Thyroid gland (tissue), 4 donors: ENCODE data around the gene SEMA3A. TPM values are rescaled to one million over a fixed set of nuclear protein-coding genes. Genes with fewer than 3 reads are reported as not detected.

Experiments used
- DNase-seq, 2 donors: peaks; one replicate each; pipeline ENCODE4 v3.0.0-alpha.2; 2019
- H3K27ac ChIP-seq, 3 donors: fragments of 200-600 bp; sonication (generic); 1 replicate in 2 of 3; 2 replicates in 1 of 3; pipeline ENCODE4 v1.5.1; 2016 to 2019; ENCODE audit warnings: mild to moderate bottlenecking in 1 of 3, moderate library complexity in 1 of 3
- H3K27me3 ChIP-seq: fragments of 200-600 bp; sonication (generic); one replicate; pipeline ENCODE4 v1.5.1; 2019
- H3K36me3 ChIP-seq, 2 donors: fragments of 200-600 bp; sonication (generic); one replicate each; pipeline ENCODE4 v1.5.1; 2016 to 2019
- H3K4me1 ChIP-seq, 2 donors: fragments of 200-600 bp; sonication (generic); one replicate each; pipeline ENCODE4 v1.5.1; 2017 to 2019
- H3K4me3 ChIP-seq, 3 donors: fragments of 200-600 bp; sonication (generic); replicated peaks in 1 of 3; 1 replicate in 2 of 3; 2 replicates in 1 of 3; pipeline ENCODE4 v1.5.1; 2016; ENCODE audit warnings: mild to moderate bottlenecking in 1 of 3
- H3K9me3 ChIP-seq: fragments of 200-600 bp; sonication (generic); one replicate; pipeline ENCODE4 v1.5.1; 2017
- CTCF ChIP-seq, 6 experiments: fragments of 200-600 bp in 3 of 6; fragments of 450-650 bp in 3 of 6; sonication (generic) in 3 of 6; IDR thresholded peaks; one replicate each; pipeline ENCODE4 v1.5.1; 2016 to 2019; ENCODE audit warnings: antibody characterized with exemption in 6 of 6, mild to moderate bottlenecking in 2 of 6, inconsistent platforms in 1 of 6, moderate library complexity in 1 of 6
- POLR2A ChIP-seq, 2 donors: fragments of 450-650 bp; IDR thresholded peaks; one replicate each; pipeline ENCODE4 v1.6.1; 2017; ENCODE audit warnings: antibody characterized with exemption in 2 of 2, mild to moderate bottlenecking in 2 of 2, moderate library complexity in 1 of 2
- WGBS, 2 donors: methylation state at CpG; one replicate each; pipeline ENCODE4 v1.1.5; 2017; 5-methylcytosine and 5-hydroxymethylcytosine counted together
- intact Hi-C: fragments of 100-400 bp; cut with DNase I; formaldehyde crosslinking; loops from one replicate; pipeline ENCODE4 v1.15.1; 2023
- total RNA-seq, 4 donors: library from RNA; depleted of rRNA; stranded (reverse); fragments of >200 nt; gene quantifications; one replicate each; pipeline ENCODE4 v1.2.3, GENCODE V29; 2016

SEMA3A gene
- total RNA-seq, 4 donors from 2014 or later = 6.5 to 18.0 (median 13.0) TPM

GRCh38 chr7:84232646-84233045, 38.1 kb upstream of the SEMA3A start:
- WGBS, 2 donors = 15 to 18% methylated on average over 1 of the region's 1 CpG
- intact Hi-C loops = no loop called here
- TF ChIP-seq POLR2A (IDR thresholded peaks at IDR 0.05) (no peak), CTCF (IDR thresholded peaks at IDR 0.05) (no peak)

GRCh38 chr7:84231157-84231556, 36.6 kb upstream of the SEMA3A start:
- H3K9me3 ChIP-seq = no peaks in the 10 kb centered on the region
- intact Hi-C loops = no loop called here
- H3K27ac ChIP-seq = no peak overlapping the region
- no peaks in the 10 kb centered on the region for H3K27me3 ChIP-seq
- TF ChIP-seq CTCF (IDR thresholded peaks at IDR 0.05) = no peak
- TF ChIP-seq POLR2A (IDR thresholded peaks at IDR 0.05) = no peak
- H3K4me3 ChIP-seq = no peak overlapping the region
- no peaks in the 10 kb centered on the region for H3K36me3 ChIP-seq
- DNase-seq = no peak
- H3K4me1 ChIP-seq = no peaks in the 10 kb centered on the region

More at GRCh38 chr7:84232646-84233045, 38.1 kb upstream of the SEMA3A start:
- Histone ChIP-seq H3K4me3 (no peak overlapping the region), H3K9me3 (no peaks in the 10 kb centered on the region), H3K36me3 (no peaks in the 10 kb centered on the region), H3K27me3 (no peaks in the 10 kb centered on the region), H3K27ac (no peak overlapping the region), H3K4me1 (no peaks in the 10 kb centered on the region)
- no peak for DNase-seq

GRCh38 chr7:84230491-84230890, 35.9 kb upstream of the SEMA3A start:
- WGBS, 2 donors = 95 to 96% methylated on average over 3 of the region's 3 CpGs
- H3K9me3 ChIP-seq = no peaks in the 10 kb centered on the region
- H3K36me3 ChIP-seq = no peaks in the 10 kb centered on the region
- H3K4me1 ChIP-seq = no peaks in the 10 kb centered on the region
- H3K27me3 ChIP-seq = no peaks in the 10 kb centered on the region
- TF ChIP-seq POLR2A (IDR thresholded peaks at IDR 0.05) (no peak), CTCF (IDR thresholded peaks at IDR 0.05) (no peak)
- H3K27ac ChIP-seq = no peak overlapping the region
- DNase-seq = no peak
- intact Hi-C loops = no loop called here
- H3K4me3 ChIP-seq = no peak overlapping the region

GRCh38 chr7:84228526-84228925, 33.9 kb upstream of the SEMA3A start:
- TF ChIP-seq POLR2A (IDR thresholded peaks at IDR 0.05) (no peak), CTCF (IDR thresholded peaks at IDR 0.05) (no peak)
- Histone ChIP-seq H3K9me3 (no peaks in the 10 kb centered on the region), H3K36me3 (no peaks in the 10 kb centered on the region), H3K27me3 (no peaks in the 10 kb centered on the region), H3K4me3 (no peak overlapping the region), H3K27ac (no peak overlapping the region), H3K4me1 (no peaks in the 10 kb centered on the region)
- WGBS, 2 donors = 37 to 46% methylated on average over 2 of the region's 2 CpGs
- no peak for DNase-seq
- intact Hi-C loops = no loop called here

GRCh38 chr7:84226759-84227158, 32.2 kb upstream of the SEMA3A start:
- H3K9me3 ChIP-seq = no peaks in the 10 kb centered on the region
- H3K36me3 ChIP-seq = no peaks in the 10 kb centered on the region
- TF ChIP-seq CTCF (IDR thresholded peaks at IDR 0.05) = no peak
- no peak for TF ChIP-seq POLR2A (IDR thresholded peaks at IDR 0.05)
- no peak overlapping the region for H3K27ac ChIP-seq
- H3K4me3 ChIP-seq = no peak overlapping the region
- no peak for DNase-seq
- intact Hi-C loops = no loop called here
- H3K4me1 ChIP-seq = no peaks in the 10 kb centered on the region
- WGBS, 2 donors = 92 to 94% methylated on average over 2 of the region's 2 CpGs
- H3K27me3 ChIP-seq = no peaks in the 10 kb centered on the region
